GM18519 (cell line): ENCODE results near the gene PLXDC2.
"Not testable (repeated sequence)": the region's sequence is repeated elsewhere in the genome, so short reads cannot be mapped to it uniquely, and the experiment has no call there.

Source experiments
- ATAC-seq: cut with Tn5 transposase; IDR thresholded peaks from one replicate; pipeline ENCODE4 v1.9.1; 2021; ENCODE audit warnings: mild to moderate bottlenecking, moderate library complexity; ENCODE audit not compliant: unreplicated experiment, low FRiP score

PLXDC2 gene

GRCh38 chr10:20157314-20157713 is 341.1 kb downstream of the PLXDC2 start:
- no peak for ATAC-seq

GRCh38 chr10:20158086-20158485 is 341.9 kb downstream of the PLXDC2 start:
- no peak for ATAC-seq

- no peak for ATAC-seq
Observed at GRCh38 chr10:20162123-20162522, 345.9 kb downstream of the PLXDC2 start.

GRCh38 chr10:20166096-20166675 is 350.0 kb downstream of the PLXDC2 start:
- no peak for ATAC-seq

- no peak for ATAC-seq
Observed at GRCh38 chr10:20170661-20171060, 354.4 kb downstream of the PLXDC2 start.

- no peak for ATAC-seq
Observed at GRCh38 chr10:20173046-20173445, 356.8 kb downstream of the PLXDC2 start.

- no peak for ATAC-seq
Observed at GRCh38 chr10:20175719-20176118, 359.5 kb downstream of the PLXDC2 start.

GRCh38 chr10:20180766-20181165 is 364.5 kb downstream of the PLXDC2 start:
- no peak for ATAC-seq

- ATAC-seq, result no peak
Observed at GRCh38 chr10:20181434-20181833, 365.2 kb downstream of the PLXDC2 start.

- no peak for ATAC-seq
Observed at GRCh38 chr10:20185116-20185515, 368.9 kb downstream of the PLXDC2 start.

GRCh38 chr10:20191392-20191791 is 375.2 kb downstream of the PLXDC2 start:
- not testable (repeated sequence) for ATAC-seq

GRCh38 chr10:20195076-20195475 is 378.8 kb downstream of the PLXDC2 start:
- ATAC-seq, result no peak

- no peak for ATAC-seq
Observed at GRCh38 chr10:20200758-20201157, 384.5 kb downstream of the PLXDC2 start.

- no peak for ATAC-seq
Observed at GRCh38 chr10:20202337-20202736, 386.1 kb downstream of the PLXDC2 start.

- ATAC-seq, result no peak
Observed at GRCh38 chr10:20207653-20208052, 391.4 kb downstream of the PLXDC2 start.

GRCh38 chr10:20209098-20209497 is 392.9 kb downstream of the PLXDC2 start:
- not testable (repeated sequence) for ATAC-seq

GRCh38 chr10:20215547-20216152 is 399.4 kb downstream of the PLXDC2 start:
- no peak for ATAC-seq

- no peak for ATAC-seq
Observed at GRCh38 chr10:20221356-20221755, 405.1 kb downstream of the PLXDC2 start.

GRCh38 chr10:20228729-20229128 is 412.5 kb downstream of the PLXDC2 start:
- ATAC-seq, result no peak

- no peak for ATAC-seq
Observed at GRCh38 chr10:20232079-20232705, 416.0 kb downstream of the PLXDC2 start.

GRCh38 chr10:20233423-20233822 is 417.2 kb downstream of the PLXDC2 start:
- no peak for ATAC-seq

- no peak for ATAC-seq
Observed at GRCh38 chr10:20234579-20234978, 418.3 kb downstream of the PLXDC2 start.
